SK-N-SH (cell line): Measurements from ENCODE around the gene INTS12. TPM values are rescaled to one million over a fixed set of nuclear protein-coding genes. Genes with fewer than 3 reads are reported as not detected.

Source experiments
- CTCF ChIA-PET: fragments of 300-600, 350-600 bp; formaldehyde crosslinking; extraction: SDS; loops from one replicate; lab custom pipeline; 2021; lab: Yijun Ruan, JAX
- POLR2A ChIA-PET: fragments of 350-600 bp; sonication (Branson Sonifier 250); formaldehyde crosslinking; extraction: SDS; loops from one replicate; lab custom pipeline; 2020; ENCODE audit warnings: antibody characterized with exemption, inconsistent platforms; lab: Yijun Ruan, JAX
- DNase-seq: peaks from one replicate; pipeline ENCODE4 v3.0.0; 2012
- H2AFZ ChIP-seq: fragments of 200-600 bp; sonication (generic); 2 replicates; pipeline ENCODE4 v1.8.1; 2016; ENCODE audit warnings: antibody characterized with exemption, mild to moderate bottlenecking, low read depth
- H3F3A ChIP-seq: fragments of 200-600 bp; sonication (generic); replicated peaks from 2 replicates; pipeline ENCODE3; 2016; ENCODE audit warnings: antibody characterized with exemption, mild to moderate bottlenecking; ENCODE audit not compliant: insufficient read depth
- H3K27ac ChIP-seq, 2 experiments: fragments of 200-500 bp in 1 of 2; fragments of 200-600 bp in 1 of 2; sonication (Bioruptor generic) in 1 of 2; sonication (generic), shearing (Covaris generic) in 1 of 2; 2 replicates each; pipeline versions ENCODE4 v1.5.1 to v1.6.1; 2014 to 2016; ENCODE audit warnings: low read depth in 2 of 2, inconsistent platforms in 1 of 2, low read length in 1 of 2, mild to moderate bottlenecking in 1 of 2, mixed read lengths in 1 of 2
- H3K27me3 ChIP-seq: fragments of 200-600 bp; sonication (generic), shearing (Covaris generic); 2 replicates; pipeline ENCODE4 v1.6.1; 2016; ENCODE audit warnings: mixed run types; ENCODE audit not compliant: insufficient read depth
- H3K36me3 ChIP-seq, 2 experiments: fragments of 200-500 bp in 1 of 2; fragments of 200-600 bp in 1 of 2; sonication (Bioruptor generic) in 1 of 2; sonication (generic) in 1 of 2; replicated peaks in 1 of 2; 2 replicates each; pipeline versions ENCODE3 to v1.5.1; 2014 to 2016; ENCODE audit warnings: low read length in 1 of 2, mild to moderate bottlenecking in 1 of 2; ENCODE audit not compliant: insufficient read depth in 2 of 2, control insufficient read depth in 1 of 2
- H3K4me1 ChIP-seq, 2 experiments: fragments of 200-500 bp in 1 of 2; fragments of 200-600 bp in 1 of 2; sonication (Bioruptor generic) in 1 of 2; sonication (generic), shearing (Covaris generic) in 1 of 2; 2 replicates each; pipeline versions ENCODE4 v1.5.1 to v1.6.1; 2014 to 2016; ENCODE audit warnings: low read depth in 1 of 2, low read length in 1 of 2, mixed run types in 1 of 2; ENCODE audit not compliant: insufficient read depth in 2 of 2, control insufficient read depth in 1 of 2
- H3K4me2 ChIP-seq: fragments of 200-600 bp; sonication (generic), shearing (Covaris generic); 2 replicates; pipeline ENCODE4 v1.6.1; 2017; ENCODE audit warnings: mixed run types
- H3K4me3 ChIP-seq, 2 experiments: fragments of 200-500 bp in 1 of 2; fragments of 200-600 bp in 1 of 2; sonication (Bioruptor generic) in 1 of 2; sonication (generic), shearing (Covaris generic) in 1 of 2; 2 replicates each; pipeline versions ENCODE4 v1.5.1 to v1.8.1; 2014 to 2016; ENCODE audit warnings: low read depth in 2 of 2, inconsistent platforms in 1 of 2, low read length in 1 of 2, mild to moderate bottlenecking in 1 of 2, mixed read lengths in 1 of 2, moderate library complexity in 1 of 2
- H3K79me2 ChIP-seq: fragments of 200-600 bp; sonication (generic); 2 replicates; pipeline ENCODE4 v1.8.1; 2017; ENCODE audit warnings: mild to moderate bottlenecking; ENCODE audit not compliant: insufficient read depth
- H3K9ac ChIP-seq: fragments of 200-600 bp; sonication (generic); 2 replicates; pipeline ENCODE4 v1.6.1; 2017; ENCODE audit warnings: mixed run types
- H3K9me2 ChIP-seq: fragments of 200-600 bp; sonication (generic); 2 replicates; pipeline ENCODE4 v1.6.1; 2017; ENCODE audit warnings: mixed run types
- H3K9me3 ChIP-seq: fragments of 200-600 bp; sonication (generic); 2 replicates; pipeline ENCODE4 v1.6.1; 2017; ENCODE audit warnings: mixed run types, mild to moderate bottlenecking, moderate library complexity
- H4K20me1 ChIP-seq: fragments of 200-600 bp; sonication (generic); 2 replicates; pipeline ENCODE4 v1.6.1; 2017; ENCODE audit warnings: mild to moderate bottlenecking, mixed run types; ENCODE audit not compliant: insufficient read depth
- CTCF ChIP-seq: fragments of 200-600 bp; sonication (generic); IDR thresholded peaks from 2 replicates; pipeline ENCODE4 v1.6.1; 2017; ENCODE audit warnings: antibody characterized with exemption, mild to moderate bottlenecking, moderate library complexity
- ELF1 ChIP-seq: IDR thresholded peaks from 2 replicates; pipeline ENCODE4 v1.4.0; 2012
- EP300 ChIP-seq, 2 experiments: IDR thresholded peaks; 2 replicates each; pipeline versions ENCODE4 v1.4.0 to v1.6.1; 2012; ENCODE audit warnings: borderline replicate concordance in 1 of 2, low read depth in 1 of 2, low read length in 1 of 2
- EZH2phosphoT487 ChIP-seq: fragments of 200-600 bp; sonication (generic); IDR thresholded peaks from 2 replicates; pipeline ENCODE4 v1.6.1; 2017; ENCODE audit warnings: low read depth, mixed run types, mild to moderate bottlenecking, antibody characterized with exemption, moderate library complexity, borderline replicate concordance
- GABPA ChIP-seq: IDR thresholded peaks from 2 replicates; pipeline ENCODE4 v1.4.0; 2012; ENCODE audit warnings: low read depth, mild to moderate bottlenecking
- IRF3 ChIP-seq: fragments of 150-350 bp; IDR thresholded peaks from 2 replicates; pipeline ENCODE4 v1.6.1; 2016; ENCODE audit warnings: mild to moderate bottlenecking, low read depth, low read length
- JUND ChIP-seq: IDR thresholded peaks from 2 replicates; pipeline ENCODE4 v1.4.0; 2012
- MEF2A ChIP-seq: IDR thresholded peaks from 2 replicates; pipeline ENCODE4 v1.4.0; 2012; ENCODE audit warnings: low read depth, borderline replicate concordance
- MXI1 ChIP-seq: IDR thresholded peaks from 2 replicates; pipeline ENCODE4 v1.6.1; 2012; ENCODE audit warnings: mild to moderate bottlenecking, low read depth, low read length, improper control_type of control experiment
- NFIC ChIP-seq: IDR thresholded peaks from 2 replicates; pipeline ENCODE4 v1.4.0; 2012; ENCODE audit warnings: borderline replicate concordance
- NRF1 ChIP-seq: IDR thresholded peaks from 2 replicates; pipeline ENCODE4 v1.6.1; 2012; ENCODE audit warnings: low read depth, mild to moderate bottlenecking, low read length
- POLR2AphosphoS5 ChIP-seq: IDR thresholded peaks from 2 replicates; pipeline ENCODE4 v1.6.1; 2012; ENCODE audit warnings: low read depth, low read length
- RAD21 ChIP-seq: IDR thresholded peaks from 2 replicates; pipeline ENCODE4 v1.6.1; 2012; ENCODE audit warnings: mild to moderate bottlenecking, low read length
- RXRA ChIP-seq: IDR thresholded peaks from 2 replicates; pipeline ENCODE4 v1.4.0; 2012; ENCODE audit warnings: low read depth, mild to moderate bottlenecking, borderline replicate concordance
- SIN3A ChIP-seq: IDR thresholded peaks from 2 replicates; pipeline ENCODE4 v1.6.1; 2012; ENCODE audit warnings: low read depth, mild to moderate bottlenecking, low read length, moderate library complexity, borderline replicate concordance
- TCF12 ChIP-seq: IDR thresholded peaks from 2 replicates; pipeline ENCODE4 v1.4.0; 2012
- TEAD4 ChIP-seq: IDR thresholded peaks from 2 replicates; pipeline ENCODE4 v1.4.0; 2012; ENCODE audit warnings: mild to moderate bottlenecking, borderline replicate concordance; ENCODE audit not compliant: insufficient read depth
- USF1 ChIP-seq: IDR thresholded peaks from 2 replicates; pipeline ENCODE4 v1.4.0; 2012; ENCODE audit warnings: low read depth, borderline replicate concordance
- YY1 ChIP-seq: IDR thresholded peaks from 2 replicates; pipeline ENCODE4 v1.4.0; 2012; ENCODE audit warnings: low read depth, mild to moderate bottlenecking
- WGBS: methylation state at CpG from one replicate; pipeline ENCODE4 v1.1.6; 2017; ENCODE audit warnings: low lambda C conversion rate; 5-methylcytosine and 5-hydroxymethylcytosine counted together
- polyA plus RNA-seq, 3 experiments: library from polyadenylated mRNA; depleted of rRNA; stranded (reverse); fragments of >200 nt; gene quantifications; 2 replicates each; pipeline ENCODE4 v1.2.3, GENCODE V29; 2012

The INTS12 gene
- polyA plus RNA-seq, 1 of the 3 experiments (the other 2 are of a cell fraction): 25.1 TPM

GRCh38 chr4:105650190-105650589 is 58.3 kb downstream of the INTS12 start:
- Histone ChIP-seq H3K27me3 (no peaks in the 10 kb centered on the region; the same call in 1 of the 2 replicates), H3K79me2 (no peaks in the 10 kb centered on the region), H4K20me1 (no peaks in the 10 kb centered on the region), H3K9me3 (no peaks in the 10 kb centered on the region), H3K4me2 (no peak overlapping the region), H2AFZ (no peak overlapping the region), H3K9me2 (no peaks in the 10 kb centered on the region), H3K4me3 (no peak overlapping the region), H3K36me3 (no peaks in the 10 kb centered on the region), H3K4me1 (no peaks in the 10 kb centered on the region), H3F3A (no peaks in the 10 kb centered on the region), H3K27ac (no peak overlapping the region), H3K9ac (no peak overlapping the region)
- no peak for DNase-seq
- WGBS: 30% methylated on average over 1 of the region's 1 CpG
- ChIA-PET CTCF (interaction anchor here (1.5 kb wide), 1 partner anchor 129 kb away, joined by 4 read pairs; no protein-coding TSS in a partner anchor), POLR2A (no interaction called here)
- no peak for TF ChIP-seq IRF3
- no peak for TF ChIP-seq YY1
- no peak for TF ChIP-seq EZH2phosphoT487
- TF ChIP-seq CTCF: no peak
- TF ChIP-seq MEF2A: no peak
- no peak for TF ChIP-seq EP300 (IDR thresholded peaks at IDR 0.05; ENCODE audit: borderline replicate concordance in 1 of 2, low read depth in 1 of 2, low read length in 1 of 2)
- TF ChIP-seq TEAD4: no peak
- TF ChIP-seq NFIC: no peak
- TF ChIP-seq POLR2AphosphoS5: no peak
- no peak for TF ChIP-seq USF1
- no peak for TF ChIP-seq GABPA
- TF ChIP-seq ELF1: no peak

- no peaks in the 10 kb centered on the region for H3F3A ChIP-seq
- H3K79me2 ChIP-seq: no peaks in the 10 kb centered on the region
- no peaks in the 10 kb centered on the region for H3K4me1 ChIP-seq
- H3K27ac ChIP-seq: no peak overlapping the region
- H3K9me3 ChIP-seq: no peaks in the 10 kb centered on the region
- no peaks in the 10 kb centered on the region; the same call in 1 of the 2 replicates for H3K27me3 ChIP-seq
- no peaks in the 10 kb centered on the region for H3K9me2 ChIP-seq
- no peak for TF ChIP-seq TEAD4
- TF ChIP-seq NRF1: no peak
- TF ChIP-seq SIN3A: no peak
- no peak for TF ChIP-seq CTCF
- no peak for TF ChIP-seq RAD21
- no peak for TF ChIP-seq YY1
- TF ChIP-seq JUND: no peak
- TF ChIP-seq POLR2AphosphoS5: no peak
- TF ChIP-seq NFIC: no peak
- TF ChIP-seq MXI1: no peak
- TF ChIP-seq RXRA: no peak
- no peak for TF ChIP-seq TCF12
- TF ChIP-seq GABPA: no peak
- no peak for DNase-seq
- ChIA-PET POLR2A (no interaction called here), CTCF (no interaction called here)
- no peaks in the 10 kb centered on the region for H3K36me3 ChIP-seq
- H3K9ac ChIP-seq: no peak overlapping the region
- H3K4me2 ChIP-seq: no peak overlapping the region
- no peak overlapping the region for H2AFZ ChIP-seq
- no peak overlapping the region for H3K4me3 ChIP-seq
- H4K20me1 ChIP-seq: no peaks in the 10 kb centered on the region
- WGBS: 41% methylated on average over 1 of the region's 1 CpG
Measured at GRCh38 chr4:105645440-105645839, 63.0 kb downstream of the INTS12 start.
